Anterior cingulate cortex (tissue), 58 donors: ENCODE results near the gene P2RX6.
"Not testable (repeated sequence)": the region's sequence is repeated elsewhere in the genome, so short reads cannot be mapped to it uniquely, and the experiment has no call there.

Experiments used
- DNase-seq, 58 donors: peaks; one replicate each; lab custom pipeline; 2025; lab: John Stamatoyannopoulos, UW

The P2RX6 gene

DNA sequence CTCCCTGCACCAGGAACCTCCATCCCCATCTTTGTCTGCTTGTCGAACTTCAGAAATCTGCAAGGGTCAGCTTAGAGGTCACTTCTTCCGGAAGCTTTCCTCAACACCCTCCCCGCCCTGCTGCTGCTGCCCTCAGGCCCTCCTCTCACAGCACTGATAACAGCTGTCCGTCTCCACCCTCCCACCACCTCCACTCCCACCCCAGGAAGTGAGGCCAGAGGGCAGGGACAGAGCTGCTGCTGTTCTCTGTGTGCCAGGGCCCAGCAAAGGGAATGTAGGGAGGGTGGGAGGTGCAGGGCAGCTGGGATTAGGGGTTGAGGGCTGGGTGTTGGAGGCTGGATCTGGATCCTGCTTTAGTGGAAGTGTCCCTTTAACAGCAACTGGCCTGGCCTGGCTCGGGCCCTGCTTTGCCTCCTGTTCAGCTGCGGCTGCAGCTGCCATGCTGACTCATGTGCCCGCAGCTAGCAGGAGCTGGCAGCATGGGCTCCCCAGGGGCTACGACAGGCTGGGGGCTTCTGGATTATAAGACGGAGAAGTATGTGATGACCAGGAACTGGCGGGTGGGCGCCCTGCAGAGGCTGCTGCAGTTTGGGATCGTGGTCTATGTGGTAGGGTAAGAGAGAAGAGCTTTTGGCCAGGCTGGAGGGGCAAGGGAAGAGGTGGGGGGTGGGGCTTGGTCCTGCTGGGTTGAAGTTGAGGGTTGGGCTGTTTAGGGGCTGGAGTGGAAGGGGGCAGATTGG, at the start of gene P2RX6:
TSS of gene P2RX6 (plus strand) at position 440 of the 740 bp plus-strand sequence. CDS start at position 450, 10 bp downstream.
- peak in 17 of 58 donors; percentile 10 to 63 (median 31) for DNase-seq

DNA sequence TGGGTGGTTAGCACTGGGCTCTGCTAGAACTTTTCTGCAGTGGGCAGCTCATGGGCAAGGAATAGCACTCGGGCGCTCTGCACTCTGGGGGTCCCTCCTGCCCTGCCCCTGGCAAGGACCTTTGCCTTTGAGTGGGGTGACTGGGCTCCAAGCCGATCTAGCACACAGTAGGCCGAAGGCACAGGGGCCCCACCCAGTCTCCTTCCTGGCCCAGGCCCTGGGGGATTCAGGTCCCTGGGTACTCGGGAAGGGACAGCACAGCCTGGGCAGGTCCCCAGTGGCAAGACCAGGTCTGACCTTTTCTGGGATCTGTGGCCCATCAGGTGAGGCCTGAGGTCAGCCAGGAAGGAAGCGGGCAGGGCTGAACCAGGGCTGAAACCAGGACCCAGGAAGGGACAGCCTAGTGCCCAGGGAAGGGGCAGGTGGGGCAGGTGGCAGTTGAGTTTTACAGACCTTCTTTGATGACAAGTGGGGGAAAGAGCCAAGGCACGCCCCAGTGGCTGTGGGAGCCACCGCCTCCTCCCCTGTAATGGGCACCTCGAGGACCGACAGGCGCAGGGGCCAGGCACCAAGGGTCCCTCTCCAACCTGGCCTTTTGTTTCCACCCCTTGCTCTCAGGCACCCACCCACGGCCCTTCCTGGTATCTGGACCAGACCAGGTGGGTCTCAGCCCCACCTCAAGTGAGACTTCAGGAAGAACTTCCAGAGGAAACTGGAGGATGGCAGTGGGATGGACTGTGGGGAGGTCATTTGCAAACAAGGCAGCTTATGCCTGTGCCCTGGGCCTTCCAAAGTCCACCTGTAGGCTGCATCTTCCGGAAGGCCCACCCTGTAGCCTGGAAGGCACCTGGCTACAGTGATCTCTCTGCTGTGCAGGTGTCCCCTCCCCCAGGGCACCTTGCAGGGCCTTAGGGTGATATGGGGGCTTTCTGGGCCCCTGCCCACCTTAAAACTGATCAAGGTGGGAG, 48.8 kb upstream of the P2RX6 start:
- DNase-seq = no peak

DNA sequence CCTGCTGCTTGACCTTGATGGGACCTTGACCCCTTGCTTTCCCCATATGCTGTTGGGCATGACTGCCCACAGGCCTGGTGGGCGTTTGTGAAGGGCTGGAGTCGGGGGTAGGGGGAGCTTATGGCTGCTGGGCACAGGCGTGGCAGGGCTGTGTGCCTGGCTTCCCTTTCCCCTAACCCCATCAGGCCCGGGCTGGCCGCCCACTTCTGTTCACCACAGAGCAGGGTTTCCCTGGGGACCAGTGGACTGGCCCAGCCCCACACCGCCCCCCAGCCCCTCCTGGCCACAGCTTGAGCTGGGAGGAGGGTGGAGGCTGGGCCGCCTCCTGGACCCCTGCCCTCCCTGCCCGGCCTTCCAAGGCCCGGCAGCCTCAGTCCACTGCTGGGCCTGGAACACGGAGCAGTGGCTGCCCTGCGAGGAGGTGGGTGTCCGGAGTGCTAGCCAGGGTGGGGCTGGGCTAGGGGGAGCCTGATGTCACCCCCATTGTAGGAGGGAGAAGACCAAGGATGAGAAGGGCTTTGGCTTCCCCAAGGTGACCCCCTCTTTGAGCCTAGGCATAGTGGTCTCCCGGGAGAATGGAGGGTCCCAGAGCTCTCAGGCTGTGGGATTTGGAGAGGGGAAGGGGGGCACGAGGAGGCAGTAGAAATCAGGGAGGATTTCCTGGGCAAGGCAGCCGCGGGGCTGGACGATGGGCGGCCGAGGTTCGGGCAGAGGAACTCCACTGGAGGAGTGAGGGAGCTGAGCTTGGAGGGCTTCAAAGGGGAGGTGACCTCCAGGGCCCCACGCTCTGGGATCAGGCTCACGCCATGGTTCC, 47.9 kb upstream of the P2RX6 start, which contains the start of gene AIFM3:
TSS of gene AIFM3 (plus strand) at position 373 of the 814 bp plus-strand sequence. CDS start 690 bp downstream, outside the sequence.
- peak in 37 of 58 donors; percentile 18 to 81 (median 52) for DNase-seq

DNA sequence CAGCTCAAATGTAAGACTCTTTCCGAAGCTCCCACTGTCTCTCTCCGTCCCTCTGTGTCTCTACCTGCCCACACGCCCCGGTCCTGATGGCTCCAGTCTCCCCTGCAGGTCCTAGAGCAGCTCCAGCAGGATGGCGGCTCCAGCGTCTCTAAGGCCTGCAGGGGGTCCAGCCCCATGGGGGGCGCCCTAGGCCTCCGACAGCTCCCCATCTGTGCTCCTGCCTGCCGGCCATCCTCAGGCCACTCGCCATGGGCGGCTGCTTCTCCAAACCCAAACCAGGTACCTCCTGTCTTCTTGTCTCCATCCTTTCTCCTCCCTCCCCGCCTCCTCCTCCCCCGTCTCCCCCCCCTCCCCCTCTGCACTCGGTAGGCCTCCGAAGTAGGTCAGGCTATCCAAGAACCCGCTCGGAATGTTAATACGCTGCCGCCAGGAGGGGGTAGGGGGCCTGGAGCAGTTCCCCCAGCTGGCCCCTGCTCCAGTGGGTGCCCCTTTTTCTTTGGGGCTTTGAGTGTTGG, 47.2 kb upstream of the P2RX6 start:
- DNase-seq = peak in 3 of 58 donors; percentile 28 to 52 (median 29)

DNA sequence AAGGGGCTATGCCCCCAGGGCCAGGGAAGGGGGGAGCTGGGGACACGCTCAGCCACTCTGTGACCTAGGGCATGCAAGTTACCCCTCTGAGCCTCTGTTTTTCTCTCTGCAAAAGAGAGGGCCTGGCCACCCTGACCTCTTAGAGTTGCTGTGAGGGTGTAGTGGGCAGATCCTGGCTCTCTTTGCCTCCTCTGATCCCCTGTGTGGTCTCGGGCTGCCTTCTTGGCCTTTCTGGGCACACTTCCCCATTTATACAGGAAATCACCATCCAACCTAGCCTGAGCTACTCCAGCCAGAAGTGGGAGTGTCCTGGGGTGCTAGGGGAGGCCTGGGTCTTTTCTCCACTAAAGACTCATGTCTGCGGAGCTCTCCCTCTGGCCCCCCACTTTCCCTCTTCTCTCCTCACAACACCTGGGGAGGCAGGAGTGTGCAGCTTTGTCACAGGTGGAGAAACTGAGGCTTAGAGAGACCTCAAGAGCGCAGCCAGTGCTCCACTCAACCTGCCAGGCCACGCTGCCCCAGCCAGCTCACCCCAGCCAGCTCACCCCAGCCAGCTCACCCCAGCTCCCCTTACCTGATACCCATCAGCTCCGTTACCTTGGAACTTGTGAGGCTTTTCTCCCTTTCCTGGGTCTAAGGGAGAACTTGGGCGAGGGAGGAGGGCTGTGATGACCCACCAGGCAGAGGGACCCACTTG, 46.5 kb upstream of the P2RX6 start:
- DNase-seq = no peak

DNA sequence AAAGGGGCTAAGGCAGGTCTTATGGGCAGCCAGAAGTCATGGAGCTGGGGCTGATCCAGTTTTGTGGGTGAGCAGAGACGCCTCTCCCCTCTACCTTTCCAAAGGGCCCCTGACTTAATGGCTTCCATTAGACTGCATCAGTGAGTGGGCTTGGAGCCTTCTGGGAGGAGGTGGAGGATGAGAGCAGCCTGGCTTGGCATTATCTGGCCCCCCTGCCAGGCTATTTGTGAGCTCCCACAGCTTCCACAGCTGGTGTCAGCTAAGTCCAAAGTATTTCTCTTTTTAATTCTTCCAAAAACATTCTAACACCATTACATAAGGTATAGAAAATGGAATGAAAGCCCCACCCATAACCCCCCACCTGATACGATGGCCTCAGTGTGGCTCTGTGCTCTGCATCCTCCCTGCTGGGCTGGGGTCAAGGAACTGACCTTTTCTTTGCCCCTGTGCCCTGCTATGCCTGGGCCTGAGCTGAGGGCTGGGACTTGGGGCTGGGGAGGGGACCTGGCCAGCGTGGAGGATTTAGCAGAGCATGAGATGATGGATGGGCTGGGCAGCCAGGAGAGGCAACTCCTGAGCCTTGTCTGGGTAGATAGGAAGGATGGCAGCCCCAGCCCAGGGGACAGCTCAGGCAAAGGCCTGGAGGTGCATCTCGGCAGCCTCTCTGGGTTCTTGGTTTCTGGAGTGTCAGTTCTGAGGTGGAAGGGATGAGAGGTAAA, 43.9 kb upstream of the P2RX6 start:
- no peak for DNase-seq

DNA sequence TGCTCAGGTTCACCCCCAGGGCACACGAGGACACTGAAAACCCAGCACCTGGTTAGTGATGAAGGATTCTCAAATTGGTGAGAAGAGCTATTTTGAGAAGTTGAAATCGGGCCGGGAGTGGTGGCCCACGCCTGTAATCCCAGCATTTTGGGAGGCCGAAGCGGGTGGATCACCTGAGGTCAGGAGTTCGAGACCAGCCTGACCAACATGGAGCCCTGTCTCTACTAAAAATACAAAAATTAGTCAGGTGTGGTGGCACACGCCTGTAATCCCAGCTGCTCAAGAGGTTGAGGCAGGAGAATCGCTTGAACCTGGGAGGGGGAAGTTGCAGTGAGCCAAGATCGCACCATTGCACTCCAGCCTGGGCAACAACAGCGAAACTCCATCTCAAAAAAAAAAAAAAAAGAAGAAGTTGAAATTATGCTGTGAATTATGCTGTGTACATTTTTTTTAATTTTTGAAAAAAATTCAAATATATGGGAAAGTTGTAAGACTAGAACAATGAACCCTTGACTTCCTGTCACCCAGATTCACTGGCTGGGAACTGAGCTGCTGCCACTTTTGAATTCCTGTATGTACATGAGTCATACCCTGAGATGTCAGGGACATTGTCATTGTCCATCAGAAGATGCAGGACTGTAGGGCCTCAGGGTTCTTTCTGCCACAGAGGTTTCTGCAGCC, 42.8 kb upstream of the P2RX6 start:
- not testable (repeated sequence) for DNase-seq

DNA sequence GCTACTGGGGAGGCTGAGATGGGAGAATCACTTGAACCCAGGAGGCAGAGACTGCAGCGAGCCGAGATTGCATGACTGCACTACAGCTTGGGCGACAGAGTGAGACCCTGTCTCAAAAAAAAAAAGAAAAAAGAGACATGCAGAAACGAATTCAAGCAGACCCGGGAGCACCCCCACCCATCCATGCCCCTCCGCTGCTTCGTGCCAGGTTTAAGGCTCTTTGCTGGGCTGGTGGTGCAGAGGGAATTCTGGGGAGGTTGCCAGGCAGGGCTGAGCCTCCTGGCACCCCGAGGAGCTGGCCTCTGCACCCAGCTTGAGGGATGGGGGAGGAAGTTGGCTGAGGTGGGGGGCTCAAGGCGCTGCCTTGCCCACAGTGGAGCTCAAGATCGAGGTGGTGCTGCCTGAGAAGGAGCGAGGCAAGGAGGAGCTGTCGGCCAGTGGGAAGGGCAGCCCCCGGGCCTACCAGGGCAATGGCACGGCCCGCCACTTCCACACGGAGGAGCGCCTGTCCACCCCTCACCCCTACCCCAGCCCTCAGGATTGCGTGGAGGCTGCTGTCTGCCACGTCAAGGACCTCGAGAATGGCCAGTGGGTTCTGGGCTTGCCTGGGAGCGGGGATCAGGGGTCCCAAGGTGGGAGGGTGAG, 41.9 kb upstream of the P2RX6 start:
- DNase-seq = no peak

DNA sequence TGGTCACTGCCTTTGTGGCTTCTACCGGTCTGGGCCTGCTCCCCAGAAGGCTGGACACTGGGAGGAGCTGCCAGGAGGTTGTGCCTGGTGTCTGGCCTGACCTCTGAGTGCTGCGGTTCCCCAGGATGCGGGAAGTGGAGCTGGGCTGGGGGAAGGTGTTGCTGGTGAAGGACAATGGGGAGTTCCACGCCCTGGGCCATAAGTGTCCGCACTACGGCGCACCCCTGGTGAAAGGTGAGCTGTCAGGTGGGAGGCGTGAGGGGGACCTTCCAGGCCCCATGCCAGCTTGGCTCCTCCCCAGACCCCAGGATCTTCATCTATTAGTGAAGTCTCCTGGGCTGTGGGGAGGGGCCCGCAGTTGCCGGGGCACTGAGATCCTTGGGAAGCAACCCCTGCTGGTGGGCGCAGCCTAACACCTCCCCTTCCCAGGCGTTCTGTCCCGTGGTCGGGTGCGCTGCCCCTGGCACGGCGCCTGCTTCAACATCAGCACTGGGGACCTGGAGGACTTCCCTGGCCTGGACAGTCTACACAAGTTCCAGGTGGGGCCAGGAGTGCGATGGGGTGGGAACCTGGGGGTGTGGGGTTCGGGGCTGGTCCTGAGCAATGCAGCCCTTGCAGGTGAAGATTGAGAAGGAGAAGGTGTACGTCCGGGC, 41.2 kb upstream of the P2RX6 start:
- DNase-seq = no peak

DNA sequence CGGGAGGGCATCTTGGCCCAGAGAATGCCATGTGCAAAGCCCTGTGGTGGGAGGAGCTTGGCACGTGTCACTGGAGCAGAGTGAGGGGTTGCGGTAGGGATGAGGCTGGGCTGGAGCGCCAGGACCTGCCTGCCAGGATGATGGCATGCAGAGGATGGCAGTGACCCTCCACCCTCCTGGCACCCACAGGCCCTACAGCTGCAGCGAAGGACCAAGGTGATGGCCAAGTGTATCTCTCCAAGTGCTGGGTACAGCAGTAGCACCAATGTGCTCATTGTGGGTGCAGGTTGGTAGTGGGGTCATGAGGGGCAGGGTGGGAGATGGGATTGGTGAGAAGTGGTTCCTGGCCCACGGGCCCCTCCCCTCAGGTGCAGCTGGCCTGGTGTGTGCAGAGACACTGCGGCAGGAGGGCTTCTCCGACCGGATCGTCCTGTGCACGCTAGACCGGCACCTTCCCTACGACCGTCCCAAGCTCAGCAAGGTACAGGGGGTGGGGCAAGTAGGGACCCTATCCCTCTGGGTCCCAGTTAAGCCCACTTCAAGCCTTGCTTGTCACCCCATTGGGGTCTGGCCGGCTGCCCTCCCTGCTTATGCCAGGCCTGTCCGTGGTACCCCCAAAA, 40.5 kb upstream of the P2RX6 start:
- DNase-seq = no peak

DNA sequence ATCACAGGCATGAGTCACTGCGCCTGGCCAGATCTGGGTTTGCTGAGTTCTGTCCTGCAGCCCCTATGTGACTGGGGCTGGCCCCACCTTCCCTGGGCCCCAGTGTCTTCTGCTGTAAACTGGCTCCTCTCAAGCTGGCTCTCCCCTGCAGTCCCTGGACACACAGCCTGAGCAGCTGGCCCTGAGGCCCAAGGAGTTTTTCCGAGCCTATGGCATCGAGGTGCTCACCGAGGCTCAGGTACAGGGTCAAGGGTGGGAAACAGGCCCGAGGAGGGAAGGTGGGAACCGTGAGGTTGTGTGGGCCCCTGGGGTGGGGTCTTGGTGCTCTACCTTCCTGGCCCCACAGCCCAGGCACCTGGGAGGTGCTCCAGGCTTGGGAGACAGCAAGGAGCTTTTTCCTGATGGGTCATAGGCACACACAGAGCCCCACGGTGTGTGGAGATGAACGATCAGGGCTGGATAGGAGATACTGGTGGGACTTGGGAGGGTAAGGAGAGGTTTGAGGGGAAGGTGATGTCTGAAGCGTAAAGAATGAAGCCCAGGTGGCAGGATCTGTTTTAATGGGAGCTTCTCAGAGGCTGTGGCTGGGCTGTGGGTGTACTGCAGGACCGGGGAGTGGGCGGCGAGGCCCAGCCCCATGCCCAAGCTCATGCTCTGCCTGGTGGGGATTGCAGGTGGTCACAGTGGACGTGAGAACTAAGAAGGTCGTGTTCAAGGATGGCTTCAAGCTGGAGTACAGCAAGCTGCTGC, 39.2 kb upstream of the P2RX6 start:
- no peak for DNase-seq

DNA sequence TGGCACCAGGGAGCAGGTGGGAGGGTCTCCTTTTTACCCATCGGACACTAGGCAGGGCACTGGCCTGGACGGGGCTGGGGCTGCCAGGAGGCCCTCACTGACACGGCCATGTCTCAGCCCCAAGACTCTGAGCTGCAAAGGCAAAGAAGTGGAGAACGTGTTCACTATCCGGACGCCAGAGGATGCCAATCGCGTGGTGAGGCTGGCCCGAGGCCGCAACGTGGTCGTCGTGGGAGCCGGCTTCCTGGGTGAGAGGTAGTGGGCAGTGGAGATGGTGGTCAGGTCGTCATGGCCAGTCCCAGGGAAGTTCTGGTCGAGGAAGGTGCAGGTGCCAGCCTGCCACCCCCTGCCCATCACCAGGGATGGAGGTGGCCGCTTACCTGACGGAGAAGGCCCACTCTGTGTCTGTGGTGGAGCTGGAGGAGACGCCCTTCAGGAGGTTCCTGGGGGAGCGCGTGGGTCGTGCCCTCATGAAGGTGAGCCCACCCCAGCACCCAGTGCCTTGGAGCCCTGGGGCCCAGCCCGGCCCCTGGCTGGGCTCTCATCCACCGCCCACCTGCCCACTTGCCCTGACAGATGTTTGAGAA, 38.6 kb upstream of the P2RX6 start:
- DNase-seq = no peak

DNA sequence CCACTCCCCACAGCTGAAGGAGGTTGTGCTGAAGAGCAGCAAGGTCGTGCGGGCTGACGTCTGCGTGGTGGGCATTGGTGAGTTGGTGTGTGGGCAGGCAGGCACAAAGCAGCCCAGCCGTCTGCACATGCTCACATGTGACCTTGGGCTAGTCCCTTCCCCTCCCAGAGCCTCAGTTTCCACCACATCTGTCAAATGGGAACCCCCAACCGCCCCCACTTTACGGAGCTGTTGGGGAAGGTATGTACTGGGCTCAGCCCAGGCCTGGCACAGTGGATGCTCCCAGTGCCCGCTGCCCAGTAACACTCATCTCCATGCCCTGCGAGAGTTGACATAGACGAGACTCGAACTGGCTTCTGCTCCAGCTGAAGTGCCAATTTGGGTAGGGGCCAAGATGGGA, 37.9 kb upstream of the P2RX6 start:
- DNase-seq = no peak

DNA sequence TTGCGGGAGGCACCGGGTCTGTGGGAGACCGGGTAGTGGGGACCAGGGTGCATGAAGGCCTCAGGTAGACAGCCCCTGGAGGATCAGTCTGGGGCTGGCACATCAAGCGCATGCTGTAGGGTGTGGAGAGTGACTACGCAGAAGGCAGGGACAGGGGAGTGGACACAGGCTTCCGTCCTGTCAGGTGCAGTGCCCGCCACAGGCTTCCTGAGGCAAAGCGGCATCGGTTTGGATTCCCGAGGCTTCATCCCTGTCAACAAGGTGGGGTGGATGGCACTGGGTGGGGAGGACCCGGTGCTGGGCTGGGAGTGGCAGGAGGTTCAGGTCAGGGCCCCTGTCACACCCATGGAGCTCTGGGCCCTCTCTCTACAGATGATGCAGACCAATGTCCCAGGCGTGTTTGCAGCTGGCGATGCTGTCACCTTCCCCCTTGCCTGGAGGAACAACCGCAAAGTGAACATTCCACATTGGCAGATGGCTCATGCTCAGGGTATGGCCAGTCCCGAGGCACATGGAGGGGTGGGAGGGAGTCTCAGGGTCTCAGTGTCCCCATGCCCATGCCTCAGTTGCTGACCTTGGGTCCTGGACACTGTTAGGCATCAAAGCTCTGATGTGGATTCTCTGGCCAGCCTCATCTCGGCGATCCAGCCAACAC, 37.3 kb upstream of the P2RX6 start:
- DNase-seq = no peak

DNA sequence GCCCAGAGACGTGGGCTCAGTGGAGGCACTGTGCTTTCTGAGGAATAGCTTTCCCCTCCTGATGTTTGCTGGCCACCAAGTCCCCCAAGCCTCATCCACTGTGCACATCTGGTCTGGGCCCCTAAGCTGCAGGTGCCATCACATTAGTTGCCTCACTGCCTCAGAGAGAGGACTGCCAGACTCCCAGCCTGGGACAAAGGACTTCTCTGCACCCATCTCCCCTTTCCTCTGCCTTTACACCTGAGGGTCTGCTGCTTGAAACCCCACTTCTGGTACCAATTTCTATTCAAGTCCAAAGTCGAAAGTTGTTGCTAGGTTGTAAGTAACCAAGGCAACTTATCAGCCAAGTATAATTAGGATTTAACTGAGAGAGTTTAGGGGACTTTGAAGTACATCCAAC, 36.5 kb upstream of the P2RX6 start:
- no peak for DNase-seq
